Panc1 (cell line): Measurements from ENCODE around the gene VDR.

Experiments used
- POLR2AphosphoS5 ChIP-seq: IDR thresholded peaks from 2 replicates; pipeline ENCODE4 v1.6.1; 2012; ENCODE audit warnings: mild to moderate bottlenecking, low read depth, low read length, moderate library complexity
- TCF7L2 ChIP-seq: IDR thresholded peaks from 2 replicates; pipeline ENCODE4 v1.6.1; 2011; ENCODE audit warnings: mild to moderate bottlenecking, low read depth, low read length, inconsistent platforms
- TF ChIP-seq, protein P1 (sequence below): fragments of 450-650 bp; IDR thresholded peaks from 2 replicates; pipeline ENCODE4 v1.5.1; 2017; ENCODE audit warnings: mild to moderate bottlenecking

- no peak for TF ChIP-seq POLR2AphosphoS5
- TF ChIP-seq, protein P1, sequence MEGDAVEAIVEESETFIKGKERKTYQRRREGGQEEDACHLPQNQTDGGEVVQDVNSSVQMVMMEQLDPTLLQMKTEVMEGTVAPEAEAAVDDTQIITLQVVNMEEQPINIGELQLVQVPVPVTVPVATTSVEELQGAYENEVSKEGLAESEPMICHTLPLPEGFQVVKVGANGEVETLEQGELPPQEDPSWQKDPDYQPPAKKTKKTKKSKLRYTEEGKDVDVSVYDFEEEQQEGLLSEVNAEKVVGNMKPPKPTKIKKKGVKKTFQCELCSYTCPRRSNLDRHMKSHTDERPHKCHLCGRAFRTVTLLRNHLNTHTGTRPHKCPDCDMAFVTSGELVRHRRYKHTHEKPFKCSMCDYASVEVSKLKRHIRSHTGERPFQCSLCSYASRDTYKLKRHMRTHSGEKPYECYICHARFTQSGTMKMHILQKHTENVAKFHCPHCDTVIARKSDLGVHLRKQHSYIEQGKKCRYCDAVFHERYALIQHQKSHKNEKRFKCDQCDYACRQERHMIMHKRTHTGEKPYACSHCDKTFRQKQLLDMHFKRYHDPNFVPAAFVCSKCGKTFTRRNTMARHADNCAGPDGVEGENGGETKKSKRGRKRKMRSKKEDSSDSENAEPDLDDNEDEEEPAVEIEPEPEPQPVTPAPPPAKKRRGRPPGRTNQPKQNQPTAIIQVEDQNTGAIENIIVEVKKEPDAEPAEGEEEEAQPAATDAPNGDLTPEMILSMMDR, result no peak
- TF ChIP-seq TCF7L2, result no peak
Measured at GRCh38 chr12:47825173-47825639, 79.6 kb downstream of the VDR start.
